Keratinocyte (primary cell): ENCODE measurements around the gene RAMAC.

Source experiments
- EZH2 ChIP-seq: IDR thresholded peaks from one replicate; pipeline ENCODE4 v1.6.1; 2012; ENCODE audit warnings: inconsistent platforms, mild to moderate bottlenecking, low read length, moderate library complexity
- TF ChIP-seq, protein P1 (sequence below), 3 experiments: IDR thresholded peaks in 1 of 3; conservative IDR thresholded peaks in 1 of 3; optimal IDR thresholded peaks in 1 of 3; 2 replicates in 2 of 3; 3 replicates in 1 of 3; pipeline versions ENCODE3 to v1.5.1; 2011; ENCODE audit warnings: low read length in 3 of 3, mild to moderate bottlenecking in 3 of 3, moderate library complexity in 2 of 3, control low read depth in 1 of 3, inconsistent platforms in 1 of 3; ENCODE audit not compliant: insufficient read depth in 2 of 3; ENCODE audit errors: extremely low read depth in 1 of 3

DNA sequence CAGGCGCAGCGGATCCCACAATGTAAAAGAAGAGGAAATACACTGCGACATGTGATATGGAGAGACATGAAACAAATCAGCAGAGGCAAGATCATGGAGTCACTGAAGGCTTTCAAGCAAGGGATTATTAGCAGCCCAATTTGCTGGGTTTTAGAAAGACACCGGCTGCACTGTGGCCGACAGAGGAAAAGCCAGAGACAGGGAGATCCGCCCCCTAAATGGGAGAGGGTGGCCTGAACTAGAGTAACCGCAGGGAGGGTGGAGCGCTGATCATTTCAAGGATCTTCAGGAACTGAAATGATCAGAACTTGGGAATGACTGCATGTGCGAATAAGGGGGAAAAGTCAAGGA lies 26.0 kb downstream of the RAMAC start:
- TF ChIP-seq EZH2: no peak
- TF ChIP-seq, protein P1, sequence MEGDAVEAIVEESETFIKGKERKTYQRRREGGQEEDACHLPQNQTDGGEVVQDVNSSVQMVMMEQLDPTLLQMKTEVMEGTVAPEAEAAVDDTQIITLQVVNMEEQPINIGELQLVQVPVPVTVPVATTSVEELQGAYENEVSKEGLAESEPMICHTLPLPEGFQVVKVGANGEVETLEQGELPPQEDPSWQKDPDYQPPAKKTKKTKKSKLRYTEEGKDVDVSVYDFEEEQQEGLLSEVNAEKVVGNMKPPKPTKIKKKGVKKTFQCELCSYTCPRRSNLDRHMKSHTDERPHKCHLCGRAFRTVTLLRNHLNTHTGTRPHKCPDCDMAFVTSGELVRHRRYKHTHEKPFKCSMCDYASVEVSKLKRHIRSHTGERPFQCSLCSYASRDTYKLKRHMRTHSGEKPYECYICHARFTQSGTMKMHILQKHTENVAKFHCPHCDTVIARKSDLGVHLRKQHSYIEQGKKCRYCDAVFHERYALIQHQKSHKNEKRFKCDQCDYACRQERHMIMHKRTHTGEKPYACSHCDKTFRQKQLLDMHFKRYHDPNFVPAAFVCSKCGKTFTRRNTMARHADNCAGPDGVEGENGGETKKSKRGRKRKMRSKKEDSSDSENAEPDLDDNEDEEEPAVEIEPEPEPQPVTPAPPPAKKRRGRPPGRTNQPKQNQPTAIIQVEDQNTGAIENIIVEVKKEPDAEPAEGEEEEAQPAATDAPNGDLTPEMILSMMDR (optimal IDR thresholded peaks at IDR 0.05 in 1 of 3, IDR thresholded peaks at IDR 0.05 in 1 of 3, conservative IDR thresholded peaks at IDR 0.05 in 1 of 3; ENCODE audit: extremely low read depth in 1 of 3, insufficient read depth in 2 of 3, low read length in 3 of 3): no peak
